ENCODE measurements around the gene NSMF.

Gene NSMF

DNA sequence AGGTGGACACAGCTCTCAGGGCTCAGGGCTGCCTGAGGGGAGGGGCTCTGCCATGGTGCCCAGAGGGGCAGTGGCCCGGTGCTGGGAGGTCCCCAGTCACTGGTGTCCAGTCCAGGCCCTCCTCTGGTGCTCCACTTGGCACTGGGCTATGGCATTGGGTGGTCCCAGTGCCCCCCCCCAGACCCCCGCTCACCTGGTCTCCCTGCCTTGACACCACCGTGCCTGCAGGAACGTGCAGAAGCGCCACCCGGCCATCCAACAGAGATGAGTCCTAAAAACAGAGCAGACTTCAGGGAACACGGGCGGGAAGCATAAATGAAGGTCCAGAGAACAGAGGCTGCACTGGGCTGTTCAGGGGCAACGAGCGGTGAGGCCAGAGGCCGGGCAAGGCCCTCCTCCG, 42.3 kb upstream of the NSMF start:
- no peak for DNase-seq (ENCODE audit: extremely low read depth, low read depth)
- TF ChIP-seq, protein P1, sequence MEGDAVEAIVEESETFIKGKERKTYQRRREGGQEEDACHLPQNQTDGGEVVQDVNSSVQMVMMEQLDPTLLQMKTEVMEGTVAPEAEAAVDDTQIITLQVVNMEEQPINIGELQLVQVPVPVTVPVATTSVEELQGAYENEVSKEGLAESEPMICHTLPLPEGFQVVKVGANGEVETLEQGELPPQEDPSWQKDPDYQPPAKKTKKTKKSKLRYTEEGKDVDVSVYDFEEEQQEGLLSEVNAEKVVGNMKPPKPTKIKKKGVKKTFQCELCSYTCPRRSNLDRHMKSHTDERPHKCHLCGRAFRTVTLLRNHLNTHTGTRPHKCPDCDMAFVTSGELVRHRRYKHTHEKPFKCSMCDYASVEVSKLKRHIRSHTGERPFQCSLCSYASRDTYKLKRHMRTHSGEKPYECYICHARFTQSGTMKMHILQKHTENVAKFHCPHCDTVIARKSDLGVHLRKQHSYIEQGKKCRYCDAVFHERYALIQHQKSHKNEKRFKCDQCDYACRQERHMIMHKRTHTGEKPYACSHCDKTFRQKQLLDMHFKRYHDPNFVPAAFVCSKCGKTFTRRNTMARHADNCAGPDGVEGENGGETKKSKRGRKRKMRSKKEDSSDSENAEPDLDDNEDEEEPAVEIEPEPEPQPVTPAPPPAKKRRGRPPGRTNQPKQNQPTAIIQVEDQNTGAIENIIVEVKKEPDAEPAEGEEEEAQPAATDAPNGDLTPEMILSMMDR (IDR thresholded peaks at IDR 0.05; ENCODE audit: low read depth, low read length), result no peak

DNA sequence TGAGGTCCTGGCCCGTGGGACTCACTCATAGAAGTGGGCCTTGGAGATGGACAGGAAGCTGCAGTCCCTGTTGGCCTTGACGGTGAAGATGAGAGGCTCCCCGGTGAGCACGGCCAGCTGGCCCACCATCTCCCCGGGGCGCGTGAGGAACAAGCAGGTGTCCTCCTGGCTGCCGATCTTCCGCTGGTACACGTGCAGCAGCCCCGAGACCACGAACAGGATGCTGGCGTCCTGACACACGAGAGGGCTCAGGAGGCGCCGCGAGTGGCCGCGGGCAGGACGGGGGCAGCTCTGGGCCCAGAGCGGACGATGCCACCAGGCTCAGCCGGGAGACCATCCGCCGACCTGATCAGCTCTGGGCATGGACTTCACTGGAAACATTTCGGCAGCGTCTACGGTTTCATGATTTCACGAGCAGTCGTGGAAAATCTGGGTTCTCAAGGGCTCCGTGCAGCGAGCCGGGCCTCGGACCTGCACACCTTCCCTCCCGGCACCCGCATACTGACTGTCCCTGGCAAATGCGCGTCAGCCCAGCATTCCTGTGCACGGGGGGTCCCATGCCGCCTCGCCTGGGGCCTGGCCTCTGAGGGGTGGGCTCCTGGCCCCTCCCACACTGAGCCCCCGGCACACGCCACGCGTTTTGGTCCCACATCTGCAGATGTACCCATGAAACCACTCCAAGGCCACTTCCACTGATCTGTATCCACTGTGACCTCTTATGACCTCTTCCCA, 41.7 kb upstream of the NSMF start:
- DNase-seq (ENCODE audit: extremely low read depth, low read depth), result no peak

DNA sequence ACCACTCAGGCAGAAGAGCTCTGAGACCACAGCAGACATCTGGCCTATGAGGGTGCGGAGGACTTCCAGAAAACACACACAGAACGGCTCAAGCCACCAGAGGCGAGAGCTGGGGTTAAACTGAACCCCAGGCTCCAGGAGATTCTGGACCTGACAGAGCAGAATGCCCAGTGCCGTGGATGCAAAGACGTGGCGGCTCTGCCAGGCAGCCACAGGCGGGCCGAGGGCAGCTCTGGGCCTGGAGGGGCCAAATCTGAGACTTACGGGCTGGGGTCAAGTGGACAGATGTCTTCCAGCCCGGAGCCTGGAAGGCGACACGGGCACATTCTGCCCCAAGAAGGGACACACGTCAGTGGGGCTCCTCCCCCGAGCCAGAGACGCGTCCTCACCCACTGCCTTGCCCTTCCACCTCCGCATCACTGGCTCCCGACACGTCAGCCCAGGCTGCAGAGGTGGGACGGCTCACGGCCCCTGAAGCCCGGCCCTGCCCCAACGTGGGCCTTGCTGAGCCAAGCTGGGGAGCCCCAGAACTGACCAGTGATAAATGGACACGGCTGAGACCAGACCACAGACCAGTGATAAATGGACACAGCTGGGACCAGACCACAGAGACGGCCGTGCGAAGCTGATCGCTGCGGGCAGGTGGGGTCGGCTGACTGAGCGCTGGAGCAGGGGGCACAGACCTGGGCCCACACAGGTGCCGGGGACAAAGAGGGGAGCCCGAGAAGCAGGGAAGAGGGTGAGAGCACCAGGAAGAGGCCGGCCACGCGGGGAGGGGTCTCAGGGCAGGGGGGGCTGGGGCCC, 40.9 kb upstream of the NSMF start:
- no peak for DNase-seq (ENCODE audit: extremely low read depth, low read depth)
- TF ChIP-seq, protein P1 (IDR thresholded peaks at IDR 0.05; ENCODE audit: low read depth, low read length), result no peak

More for the DNA sequence above, 41.7 kb upstream of the NSMF start:
- TF ChIP-seq, protein P1 (IDR thresholded peaks at IDR 0.05; ENCODE audit: low read depth, low read length), result no peak

DNA sequence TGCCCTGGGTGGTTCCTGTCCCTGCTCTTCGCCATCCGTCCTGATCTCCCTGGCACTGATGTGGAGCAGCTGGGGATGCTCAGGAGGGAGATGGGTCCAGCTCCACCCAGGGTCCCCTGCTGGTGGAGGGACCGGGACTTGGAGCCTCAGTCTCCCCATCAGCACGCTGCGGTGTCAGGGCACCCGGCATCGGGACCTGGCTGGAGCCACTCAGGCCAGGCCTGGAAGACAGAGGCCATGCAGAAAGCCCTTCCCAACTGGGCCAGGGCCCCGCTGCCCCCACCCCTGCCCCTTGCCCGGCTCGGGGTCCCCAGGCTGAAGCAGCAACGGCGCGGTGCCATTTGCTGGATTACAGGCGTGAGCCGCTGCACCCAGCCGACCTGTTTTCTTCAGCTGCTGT, 40.3 kb upstream of the NSMF start:
- DNase-seq (ENCODE audit: extremely low read depth, low read depth), result no peak

DNA sequence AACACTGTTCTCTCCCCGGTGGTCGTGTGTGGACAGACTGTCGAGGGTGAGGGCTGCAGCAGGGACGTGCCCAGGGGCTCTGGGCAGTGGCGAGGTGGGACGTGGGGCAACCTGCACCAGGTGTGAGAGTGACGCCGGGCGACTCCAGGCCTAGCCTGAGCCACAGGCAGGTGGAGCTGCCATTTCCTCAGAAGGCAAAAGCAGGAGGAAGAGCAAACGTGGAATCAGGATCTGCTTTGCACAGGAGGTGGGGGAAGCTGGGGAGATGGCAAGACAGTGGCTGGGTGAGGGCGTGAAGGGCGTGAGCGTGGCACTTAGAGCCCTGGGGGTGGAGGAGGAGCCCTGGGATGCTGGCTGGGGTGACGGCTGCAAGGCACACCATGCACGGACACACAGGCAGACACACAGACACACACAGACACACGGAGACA, 39.6 kb upstream of the NSMF start:
- TF ChIP-seq, protein P1 (IDR thresholded peaks at IDR 0.05; ENCODE audit: low read depth, low read length), result no peak
- DNase-seq (ENCODE audit: extremely low read depth, low read depth), result no peak

More for the DNA sequence above, 40.3 kb upstream of the NSMF start:
- TF ChIP-seq, protein P1 (IDR thresholded peaks at IDR 0.05; ENCODE audit: low read depth, low read length), result no peak

DNA sequence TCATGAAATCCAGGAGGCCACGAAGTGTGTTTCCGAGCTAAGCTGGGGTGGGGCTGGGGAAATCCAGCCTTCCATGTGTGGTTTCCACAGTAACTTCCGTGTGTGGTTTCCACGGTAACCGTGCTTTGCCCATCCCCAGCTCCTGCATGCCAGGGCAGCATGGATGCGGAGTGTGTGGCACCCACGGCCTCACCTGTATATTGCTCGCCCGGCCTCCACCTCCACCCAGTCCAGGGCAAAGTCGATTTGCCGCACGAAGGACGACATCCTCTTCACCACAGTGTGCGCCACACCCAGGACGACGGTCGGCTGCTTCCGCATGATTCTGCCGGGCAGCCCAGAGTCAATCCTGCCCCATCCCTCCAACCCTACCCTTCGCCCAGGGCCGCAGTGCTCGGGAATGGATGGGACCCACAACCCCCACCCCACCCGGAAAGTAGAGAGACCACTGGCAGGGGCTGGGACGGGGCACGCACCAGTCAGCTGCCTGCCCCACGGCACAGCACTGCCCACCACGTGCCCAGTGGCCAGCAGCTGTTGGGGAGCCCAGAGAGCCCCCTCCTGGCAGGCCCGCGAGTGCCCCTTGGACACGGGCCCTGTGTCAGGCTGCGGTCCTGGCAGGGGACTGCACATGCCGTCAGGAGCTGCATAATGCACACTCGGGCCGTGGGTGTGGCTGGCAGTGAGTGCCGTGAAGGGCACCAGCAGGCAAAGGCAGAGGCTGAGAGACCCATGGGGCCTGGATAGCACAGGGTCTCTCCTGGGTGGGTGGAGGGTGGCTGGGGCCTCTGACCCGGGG, 39.0 kb upstream of the NSMF start:
- TF ChIP-seq, protein P1 (IDR thresholded peaks at IDR 0.05; ENCODE audit: low read depth, low read length), result no peak
- DNase-seq (ENCODE audit: extremely low read depth, low read depth), result no peak

Measured in AG09319 (cell line).